Activated CD4-positive, alpha-beta memory T cell treated with anti-CD3 and anti-CD28 coated beads for 36 hours (primary cell): ENCODE results near the gene KLC1. TPM values are rescaled to one million over a fixed set of nuclear protein-coding genes. Genes with fewer than 3 reads are reported as not detected.
A peak's percentile ranks its signal among the peaks of the same experiment; 100 is the strongest.

Source experiments
- CTCF ChIA-PET: fragments of 350-600 bp; sonication (Branson Sonifier 250); formaldehyde crosslinking; loops from one replicate; lab custom pipeline; 2021; ENCODE audit warnings: antibody characterized with exemption, inconsistent platforms; lab: Charles Lee
- POLR2A ChIA-PET: fragments of 350-600 bp; sonication (Branson Sonifier 250); formaldehyde crosslinking; loops from one replicate; lab custom pipeline; 2021; ENCODE audit warnings: antibody characterized with exemption; lab: Charles Lee
- DNase-seq: peaks from one replicate; pipeline ENCODE4 v3.0.0-alpha.2; 2020
- H3K27ac Mint-ChIP-seq: one replicate; pipeline ENCODE4 v1.8.0; 2021; ENCODE audit warnings: mixed read lengths
- H3K27me3 Mint-ChIP-seq: one replicate; pipeline ENCODE4 v1.8.0; 2021; ENCODE audit warnings: mixed read lengths
- H3K36me3 Mint-ChIP-seq: one replicate; pipeline ENCODE4 v1.8.0; 2021; ENCODE audit warnings: mixed read lengths
- H3K4me1 Mint-ChIP-seq: one replicate; pipeline ENCODE4 v1.8.0; 2021; ENCODE audit warnings: low read depth, mixed read lengths
- H3K4me3 Mint-ChIP-seq: one replicate; pipeline ENCODE4 v1.8.0; 2021; ENCODE audit warnings: mild to moderate bottlenecking, mixed read lengths
- H3K9me3 Mint-ChIP-seq: one replicate; pipeline ENCODE4 v1.8.0; 2021; ENCODE audit warnings: mixed read lengths
- intact Hi-C: fragments of 100-400 bp; cut with micrococcal nuclease; formaldehyde crosslinking; loops from one replicate; pipeline ENCODE4 v1.15.1; 2023
- total RNA-seq, 2 experiments: library from RNA; stranded (reverse); gene quantifications; one replicate each; pipeline ENCODE4 v1.2.3, GENCODE V29; 2021

The KLC1 gene
- total RNA-seq, 2 experiments from 2014 or later: 119 to 130 TPM

- POLR2A ChIA-PET: no interaction called here
- peak; percentile 74 for DNase-seq
- intact Hi-C loops: no loop called here
- Mint-ChIP-seq H3K27me3 (no peaks in the 10 kb centered on the region), H3K27ac (peak overlapping the region; percentile 60), H3K9me3 (no peaks in the 10 kb centered on the region), H3K4me3 (no peak overlapping the region), H3K4me1 (peaks cover 39% of the 10 kb centered on the region), H3K36me3 (no peaks in the 10 kb centered on the region)
- CTCF ChIA-PET: interaction anchor here (1.1 kb wide), 1 partner anchor 25 kb away, joined by 3 read pairs; no protein-coding TSS in a partner anchor
Observed at GRCh38 chr14:103721334-103722120, 92.5 kb downstream of the KLC1 start.

GRCh38 chr14:103723748-103724081 is 94.7 kb downstream of the KLC1 start:
- Mint-ChIP-seq H3K36me3 (no peaks in the 10 kb centered on the region), H3K27me3 (no peaks in the 10 kb centered on the region), H3K4me3 (no peak overlapping the region), H3K4me1 (peaks cover 23% of the 10 kb centered on the region), H3K27ac (no peak overlapping the region), H3K9me3 (no peaks in the 10 kb centered on the region)
- no peak for DNase-seq
- POLR2A ChIA-PET: no interaction called here
- intact Hi-C loops: no loop called here
- CTCF ChIA-PET: no interaction called here

GRCh38 chr14:103724116-103724515 is 95.1 kb downstream of the KLC1 start:
- peaks cover 21% of the 10 kb centered on the region for H3K4me1 Mint-ChIP-seq
- no peak overlapping the region for H3K27ac Mint-ChIP-seq
- intact Hi-C loops: no loop called here
- no peaks in the 10 kb centered on the region for H3K27me3 Mint-ChIP-seq
- no peak for DNase-seq
- no peaks in the 10 kb centered on the region for H3K36me3 Mint-ChIP-seq
- no peak overlapping the region for H3K4me3 Mint-ChIP-seq
- H3K9me3 Mint-ChIP-seq: no peaks in the 10 kb centered on the region
- ChIA-PET CTCF (no interaction called here), POLR2A (no interaction called here)

- Mint-ChIP-seq H3K4me3 (no peak overlapping the region), H3K27me3 (no peaks in the 10 kb centered on the region), H3K9me3 (no peaks in the 10 kb centered on the region), H3K36me3 (no peaks in the 10 kb centered on the region), H3K4me1 (peaks cover 11% of the 10 kb centered on the region), H3K27ac (no peak overlapping the region)
- ChIA-PET POLR2A (no interaction called here), CTCF (no interaction called here)
- no peak for DNase-seq
- intact Hi-C loops: no loop called here
Observed at GRCh38 chr14:103725001-103725682, 96.1 kb downstream of the KLC1 start.

GRCh38 chr14:103725739-103726395 is 96.9 kb downstream of the KLC1 start:
- Mint-ChIP-seq H3K9me3 (no peaks in the 10 kb centered on the region), H3K27me3 (no peaks in the 10 kb centered on the region), H3K4me1 (peaks cover 10% of the 10 kb centered on the region), H3K27ac (no peak overlapping the region), H3K4me3 (no peak overlapping the region), H3K36me3 (no peaks in the 10 kb centered on the region)
- no peak for DNase-seq
- CTCF ChIA-PET: interaction anchor here (1.2 kb wide), 1 partner anchor 15 kb away, joined by 3 read pairs; no protein-coding TSS in a partner anchor
- POLR2A ChIA-PET: no interaction called here
- intact Hi-C loops: no loop called here

- ChIA-PET CTCF (interaction anchor here (1.2 kb wide), 1 partner anchor 15 kb away, joined by 3 read pairs; no protein-coding TSS in a partner anchor), POLR2A (no interaction called here)
- Mint-ChIP-seq H3K9me3 (no peaks in the 10 kb centered on the region), H3K36me3 (no peaks in the 10 kb centered on the region), H3K27ac (no peak overlapping the region), H3K27me3 (no peaks in the 10 kb centered on the region), H3K4me3 (no peak overlapping the region), H3K4me1 (peaks cover 5% of the 10 kb centered on the region)
- intact Hi-C loops: no loop called here
- no peak for DNase-seq
Observed at GRCh38 chr14:103726474-103726873, 97.5 kb downstream of the KLC1 start.

GRCh38 chr14:103727313-103727980 is 98.4 kb downstream of the KLC1 start:
- no peak for DNase-seq
- ChIA-PET POLR2A (no interaction called here), CTCF (interaction anchor here (1.2 kb wide), 1 partner anchor 14 kb away, joined by 3 read pairs; no protein-coding TSS in a partner anchor)
- intact Hi-C loops: no loop called here
- no peaks in the 10 kb centered on the region for H3K27me3 Mint-ChIP-seq
- no peak overlapping the region for H3K4me3 Mint-ChIP-seq
- H3K36me3 Mint-ChIP-seq: no peaks in the 10 kb centered on the region
- no peaks in the 10 kb centered on the region for H3K9me3 Mint-ChIP-seq
- H3K4me1 Mint-ChIP-seq: no peaks in the 10 kb centered on the region
- H3K27ac Mint-ChIP-seq: no peak overlapping the region

- Mint-ChIP-seq H3K27ac (no peak overlapping the region), H3K4me3 (no peak overlapping the region), H3K27me3 (no peaks in the 10 kb centered on the region), H3K9me3 (no peaks in the 10 kb centered on the region), H3K4me1 (no peaks in the 10 kb centered on the region), H3K36me3 (no peaks in the 10 kb centered on the region)
- no peak for DNase-seq
- CTCF ChIA-PET: interaction anchor here (0.5 kb wide), 1 partner anchor 207 kb away, joined by 3 read pairs; no protein-coding TSS in a partner anchor
- POLR2A ChIA-PET: no interaction called here
- intact Hi-C loops: no loop called here
Observed at GRCh38 chr14:103728141-103728540, 99.1 kb downstream of the KLC1 start.

- POLR2A ChIA-PET: no interaction called here
Observed at GRCh38 chr14:103728721-103729120, 99.7 kb downstream of the KLC1 start.

GRCh38 chr14:103729496-103730448 is 100.8 kb downstream of the KLC1 start:
- ChIA-PET POLR2A (no interaction called here), CTCF (no interaction called here)
- DNase-seq: no peak
- intact Hi-C loops: no loop called here
- no peaks in the 10 kb centered on the region for H3K4me1 Mint-ChIP-seq
- H3K36me3 Mint-ChIP-seq: peaks cover 2% of the 10 kb centered on the region
- H3K27ac Mint-ChIP-seq: no peak overlapping the region
- no peaks in the 10 kb centered on the region for H3K9me3 Mint-ChIP-seq
- no peaks in the 10 kb centered on the region for H3K27me3 Mint-ChIP-seq
- H3K4me3 Mint-ChIP-seq: no peak overlapping the region

More at GRCh38 chr14:103728721-103729120, 99.7 kb downstream of the KLC1 start:
- Mint-ChIP-seq H3K27me3 (no peaks in the 10 kb centered on the region), H3K9me3 (no peaks in the 10 kb centered on the region), H3K4me1 (no peaks in the 10 kb centered on the region), H3K4me3 (no peak overlapping the region), H3K27ac (no peak overlapping the region), H3K36me3 (no peaks in the 10 kb centered on the region)
- intact Hi-C loops: no loop called here
- DNase-seq: no peak
- CTCF ChIA-PET: interaction anchor here (0.5 kb wide), 1 partner anchor 208 kb away, joined by 3 read pairs; no protein-coding TSS in a partner anchor

GRCh38 chr14:103730490-103731035 is 101.6 kb downstream of the KLC1 start:
- Mint-ChIP-seq H3K27me3 (no peaks in the 10 kb centered on the region), H3K4me1 (no peaks in the 10 kb centered on the region), H3K27ac (no peak overlapping the region), H3K9me3 (no peaks in the 10 kb centered on the region), H3K36me3 (peaks cover 2% of the 10 kb centered on the region), H3K4me3 (no peak overlapping the region)
- DNase-seq: no peak
- intact Hi-C loops: no loop called here
- ChIA-PET CTCF (no interaction called here), POLR2A (no interaction called here)
